Vein endothelial cell (primary cell): ENCODE data around the gene KANK2. TPM values are rescaled to one million over a fixed set of nuclear protein-coding genes. Genes with fewer than 3 reads are reported as not detected.

ENCODE experiments used
- total RNA-seq: library from RNA; depleted of rRNA; stranded (reverse); fragments of >200 nt; gene quantifications from 2 replicates; pipeline ENCODE4 v1.2.3, GENCODE V29; 2012

KANK2 gene
- 72.2 and 91.8 TPM in 2 replicates for total RNA-seq

GRCh38 chr19:11197291-11198174 is at the start of gene KANK2:
TSS of gene KANK2 (minus strand) at chr19:11197545. CDS start at chr19:11194511, 3,034 bp downstream.

GRCh38 chr19:11239377-11240000 is 42.1 kb upstream of the KANK2 start, which contains the start of gene ANGPTL8:
TSS of gene ANGPTL8 (plus strand) at chr19:11239619. CDS start at chr19:11239638, 19 bp downstream.

GRCh38 chr19:11155373-11156120 is 41.8 kb downstream of the KANK2 start, which contains the start of gene SPC24:
TSS of gene SPC24 (minus strand) at chr19:11155782. CDS start at chr19:11155776, 6 bp downstream.

Other genes with a start within 250 kb of the KANK2 start
- 117 and 135 TPM in 2 replicates for gene SMARCA4, start 236.5 kb downstream of the KANK2 start, total RNA-seq
- 37.9 and 114 TPM in 2 replicates for gene LDLR, start 108.1 kb downstream of the KANK2 start, total RNA-seq
- 24.5 and 47.7 TPM in 2 replicates for gene SPC24, start 41.8 kb downstream of the KANK2 start, total RNA-seq
- not detected in 2 replicates for gene ANGPTL8, start 42.1 kb upstream of the KANK2 start, total RNA-seq
- gene DOCK6, start 65.0 kb upstream of the KANK2 start, total RNA-seq: 141 and 170 TPM in 2 replicates
- gene TSPAN16, start 98.6 kb upstream of the KANK2 start, total RNA-seq: not detected in 2 replicates
- gene RAB3D, start 142.1 kb upstream of the KANK2 start, total RNA-seq: 52.0 and 59.1 TPM in 2 replicates
- 101 and 136 TPM in 2 replicates for gene TMEM205, start 148.7 kb upstream of the KANK2 start, total RNA-seq
- 12.4 and 12.6 TPM in 2 replicates for gene CCDC159, start 149.0 kb upstream of the KANK2 start, total RNA-seq
- gene PLPPR2, start 157.9 kb upstream of the KANK2 start, total RNA-seq: 20.1 and 20.3 TPM in 2 replicates
- gene SWSAP1, start 177.1 kb upstream of the KANK2 start, total RNA-seq: 1.7 and 2.3 TPM in 2 replicates
- gene EPOR, start 186.8 kb upstream of the KANK2 start, total RNA-seq: 10.0 and 10.1 TPM in 2 replicates
- 0.86 and 3.9 TPM in 2 replicates for gene RGL3, start 221.8 kb upstream of the KANK2 start, total RNA-seq
- gene ODAD3, start 237.6 kb upstream of the KANK2 start, total RNA-seq: 0.19 TPM in 1 of 2 replicates, not detected in the other
- gene PRKCSH, start 238.1 kb upstream of the KANK2 start, total RNA-seq: 116 and 144 TPM in 2 replicates